SK-N-SH (cell line): ENCODE results near the gene MBP.

Source experiments
- CTCF ChIP-seq: fragments of 200-600 bp; sonication (generic); IDR thresholded peaks from 2 replicates; pipeline ENCODE4 v1.6.1; 2017; ENCODE audit warnings: antibody characterized with exemption, mild to moderate bottlenecking, moderate library complexity
- EP300 ChIP-seq, 2 experiments: IDR thresholded peaks; 2 replicates each; pipeline versions ENCODE4 v1.4.0 to v1.6.1; 2012; ENCODE audit warnings: borderline replicate concordance in 1 of 2, low read depth in 1 of 2, low read length in 1 of 2
- FOSL2 ChIP-seq: IDR thresholded peaks from 2 replicates; pipeline ENCODE4 v1.4.0; 2012; ENCODE audit warnings: low read depth, mild to moderate bottlenecking, moderate library complexity, borderline replicate concordance
- FOXM1 ChIP-seq: IDR thresholded peaks from 2 replicates; pipeline ENCODE4 v1.4.0; 2012; ENCODE audit warnings: low read depth, mild to moderate bottlenecking
- MAX ChIP-seq: IDR thresholded peaks from 2 replicates; pipeline ENCODE4 v1.4.0; 2012; ENCODE audit warnings: low read depth
- NRF1 ChIP-seq: IDR thresholded peaks from 2 replicates; pipeline ENCODE4 v1.6.1; 2012; ENCODE audit warnings: low read depth, mild to moderate bottlenecking, low read length
- POLR2AphosphoS5 ChIP-seq: IDR thresholded peaks from 2 replicates; pipeline ENCODE4 v1.6.1; 2012; ENCODE audit warnings: low read depth, low read length
- RAD21 ChIP-seq: IDR thresholded peaks from 2 replicates; pipeline ENCODE4 v1.6.1; 2012; ENCODE audit warnings: mild to moderate bottlenecking, low read length
- TAF1 ChIP-seq: IDR thresholded peaks from 2 replicates; pipeline ENCODE4 v1.6.1; 2012; ENCODE audit warnings: low read depth, mild to moderate bottlenecking, low read length, moderate library complexity, borderline replicate concordance
- TF ChIP-seq, protein P1 (sequence below): fragments of 150-350 bp; IDR thresholded peaks from 2 replicates; pipeline ENCODE4 v1.6.1; 2017; ENCODE audit warnings: antibody characterized with exemption, low read length, low read depth, borderline replicate concordance

DNA sequence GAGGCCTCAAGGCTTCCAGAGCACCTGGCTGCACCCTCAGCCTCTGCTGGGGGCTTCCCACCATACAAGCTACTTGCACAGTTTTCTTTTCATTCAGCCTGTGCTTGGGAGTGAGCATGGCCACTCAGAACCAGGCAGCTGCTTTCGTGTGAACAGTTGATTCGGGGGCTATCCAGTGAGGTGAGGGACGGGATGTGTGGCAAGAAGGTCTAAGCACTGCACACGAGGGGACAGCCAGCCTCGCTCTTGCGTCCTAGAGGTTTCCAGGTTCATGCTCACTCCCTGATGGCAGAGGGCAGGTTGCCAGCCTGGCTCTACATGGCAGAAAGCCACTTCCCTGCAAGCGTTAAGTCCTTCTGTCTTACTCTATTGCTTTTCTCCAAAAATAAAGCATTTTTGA lies 146.2 kb downstream of the MBP start:
- TF ChIP-seq TAF1 (no peak), CTCF (no peak), NRF1 (no peak), FOXM1 (no peak), MAX (no peak), POLR2AphosphoS5 (no peak), EP300 (IDR thresholded peaks at IDR 0.05; ENCODE audit: borderline replicate concordance in 1 of 2, low read depth in 1 of 2, low read length in 1 of 2) (no peak), RAD21 (no peak), FOSL2 (no peak)
- TF ChIP-seq, protein P1, sequence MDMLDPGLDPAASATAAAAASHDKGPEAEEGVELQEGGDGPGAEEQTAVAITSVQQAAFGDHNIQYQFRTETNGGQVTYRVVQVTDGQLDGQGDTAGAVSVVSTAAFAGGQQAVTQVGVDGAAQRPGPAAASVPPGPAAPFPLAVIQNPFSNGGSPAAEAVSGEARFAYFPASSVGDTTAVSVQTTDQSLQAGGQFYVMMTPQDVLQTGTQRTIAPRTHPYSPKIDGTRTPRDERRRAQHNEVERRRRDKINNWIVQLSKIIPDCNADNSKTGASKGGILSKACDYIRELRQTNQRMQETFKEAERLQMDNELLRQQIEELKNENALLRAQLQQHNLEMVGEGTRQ = no peak
